Measurements from ENCODE around the gene TOM1L2. TPM values are rescaled to one million over a fixed set of nuclear protein-coding genes. Genes with fewer than 3 reads are reported as not detected.

The TOM1L2 gene
- total RNA-seq, 3 donors from 2014 or later, result 67.8 to 101 (median 87.7) TPM

DNA sequence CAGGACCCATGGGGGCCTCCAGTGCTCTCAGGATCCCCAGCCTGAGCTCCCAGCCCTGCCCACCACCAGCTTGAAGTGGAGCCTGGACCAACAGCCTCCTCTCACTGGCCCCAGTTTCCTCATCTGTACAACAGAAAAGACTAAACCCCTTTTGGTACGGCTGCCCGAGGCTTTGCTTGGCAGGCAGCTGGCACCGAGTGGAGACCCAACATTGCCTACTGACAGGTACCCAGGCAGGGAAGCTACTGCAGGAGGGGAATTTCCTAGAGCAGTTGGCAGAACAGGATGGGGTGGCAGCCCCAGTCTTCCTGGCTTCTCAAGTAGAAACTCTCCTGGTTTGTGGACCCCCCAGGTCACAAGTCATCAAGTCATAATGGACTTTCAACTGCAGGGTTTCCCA, 149.6 kb downstream of the TOM1L2 start:
- intact Hi-C loops (cut with DNase I, micrococcal nuclease), result no loop called here

GRCh38 chr17:17822189-17822588, 150.0 kb downstream of the TOM1L2 start:
- no peak for TF ChIP-seq CTCF (IDR thresholded peaks at IDR 0.05)
- ATAC-seq (no peak), DNase-seq (peak in 2 of 3 donors; percentile 60 to 67)
- intact Hi-C loops (cut with DNase I, micrococcal nuclease), result no loop called here
- Histone ChIP-seq H3K4me1 (ENCODE audit: low read depth) (peaks cover 79% of the 10 kb centered on the region), H3K36me3 (ENCODE audit: low read depth) (no peaks in the 10 kb centered on the region), H3K4me3 (no peak overlapping the region), H3K9me3 (no peaks in the 10 kb centered on the region)

More for the DNA sequence above, 149.6 kb downstream of the TOM1L2 start:
- H3K4me1 ChIP-seq (ENCODE audit: low read depth), result peaks cover 79% of the 10 kb centered on the region
- H3K9me3 ChIP-seq, result no peaks in the 10 kb centered on the region
- TF ChIP-seq CTCF (IDR thresholded peaks at IDR 0.05), result no peak
- H3K4me3 ChIP-seq, result no peak overlapping the region
- no peaks in the 10 kb centered on the region for H3K36me3 ChIP-seq (ENCODE audit: low read depth)
- DNase-seq (peak in 1 of 3 donors; percentile 44), ATAC-seq (no peak)

DNA sequence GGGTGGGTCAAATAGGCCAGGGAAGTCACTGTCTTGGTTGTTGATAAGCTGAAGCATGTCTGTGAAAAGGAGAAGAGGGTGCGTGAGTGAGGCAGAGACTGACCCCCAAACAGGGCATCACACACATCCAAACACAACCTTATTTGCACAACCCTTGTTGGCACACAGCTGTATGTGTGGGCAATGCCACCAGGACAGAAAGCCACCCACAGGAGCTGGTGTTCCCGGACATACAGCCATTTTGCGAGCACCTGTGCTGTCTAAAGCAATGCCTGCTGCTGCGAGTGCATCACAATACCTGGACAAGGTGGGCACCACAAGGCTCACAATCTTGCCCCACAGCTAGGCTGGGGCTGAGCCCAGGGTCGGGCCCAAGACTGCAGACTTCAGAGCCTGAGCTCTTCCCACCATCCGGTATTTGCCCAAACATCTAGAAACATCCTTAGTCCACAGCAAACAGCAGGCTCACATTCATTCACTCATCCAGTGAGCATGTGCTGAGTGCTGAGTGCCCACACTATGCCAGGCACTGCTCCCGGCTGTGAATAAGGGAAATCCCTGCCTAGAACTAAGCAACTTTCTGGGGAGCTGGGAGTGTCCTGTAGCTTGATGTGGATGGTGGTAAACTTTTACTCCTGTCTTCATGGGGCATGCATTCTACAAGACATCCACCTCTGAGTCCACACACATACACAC, 151.6 kb downstream of the TOM1L2 start:
- Histone ChIP-seq H3K36me3 (ENCODE audit: low read depth) (peaks cover 7% of the 10 kb centered on the region), H3K4me3 (no peak overlapping the region), H3K4me1 (ENCODE audit: low read depth) (peaks cover 65% of the 10 kb centered on the region), H3K9me3 (no peaks in the 10 kb centered on the region)
- no peak for ATAC-seq
- DNase-seq, result peak in 1 of 3 donors; percentile 16
- TF ChIP-seq CTCF (IDR thresholded peaks at IDR 0.05), result no peak
- intact Hi-C loops (cut with DNase I, micrococcal nuclease), result no loop called here

DNA sequence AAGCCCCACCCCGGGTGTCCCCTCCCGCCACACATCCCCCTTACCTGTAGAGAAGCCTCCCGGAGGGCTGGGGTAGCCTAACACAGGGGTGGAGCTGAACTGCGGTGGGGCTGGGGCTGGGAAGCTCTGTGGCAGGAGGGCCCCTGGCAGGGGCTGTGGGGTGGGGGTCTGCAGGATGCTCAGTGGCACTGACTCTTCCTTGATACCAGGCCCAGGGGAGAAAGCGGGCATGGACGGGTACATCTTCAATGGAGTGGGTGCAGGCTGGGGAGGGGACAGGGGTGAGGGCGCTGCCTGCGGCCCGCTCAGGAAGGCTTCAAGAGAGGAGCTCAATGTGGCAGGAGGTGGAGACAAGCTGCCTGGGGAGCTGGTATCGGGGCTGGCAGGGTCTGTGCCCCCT, 152.2 kb downstream of the TOM1L2 start:
- ATAC-seq (no peak), DNase-seq (no peak)
- TF ChIP-seq CTCF (IDR thresholded peaks at IDR 0.05), result no peak
- peaks cover 7% of the 10 kb centered on the region for H3K36me3 ChIP-seq (ENCODE audit: low read depth)
- peaks cover 59% of the 10 kb centered on the region for H3K4me1 ChIP-seq (ENCODE audit: low read depth)
- no peaks in the 10 kb centered on the region for H3K9me3 ChIP-seq
- no peak overlapping the region for H3K4me3 ChIP-seq
- intact Hi-C loops (cut with DNase I, micrococcal nuclease), result no loop called here

DNA sequence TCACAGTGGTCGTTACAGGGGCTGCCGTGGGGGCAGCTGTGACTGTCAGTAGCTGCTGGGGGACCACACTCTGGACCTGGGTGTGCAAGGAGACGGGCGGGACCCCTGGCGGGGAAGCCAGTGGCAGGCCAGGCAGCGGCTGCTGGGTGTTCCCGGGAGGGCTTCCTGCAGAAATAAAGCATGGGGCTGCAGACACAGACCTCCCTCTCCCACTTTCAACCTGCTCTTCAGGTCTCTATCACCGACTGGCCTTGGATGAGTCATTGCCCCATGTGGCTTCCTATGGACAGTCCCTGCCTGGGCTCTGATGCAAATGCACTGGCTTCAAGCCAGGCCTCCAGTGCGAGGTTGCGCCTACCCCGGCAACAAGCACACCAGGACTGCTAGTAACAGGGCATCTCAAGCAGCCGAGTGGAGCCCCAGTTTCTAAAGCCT, 152.6 kb downstream of the TOM1L2 start:
- H3K36me3 ChIP-seq (ENCODE audit: low read depth), result peaks cover 7% of the 10 kb centered on the region
- peak; percentile 42 for ATAC-seq
- no peaks in the 10 kb centered on the region for H3K9me3 ChIP-seq
- intact Hi-C loops (cut with DNase I, micrococcal nuclease), result no loop called here
- peaks cover 55% of the 10 kb centered on the region for H3K4me1 ChIP-seq (ENCODE audit: low read depth)
- no peak overlapping the region for H3K4me3 ChIP-seq
- TF ChIP-seq CTCF (IDR thresholded peaks at IDR 0.05), result no peak
- DNase-seq, result peak; percentile 79 to 88 (median 80)

All from mucosa of descending colon (tissue), 3 donors.